Stimulated activated CD8-positive, alpha-beta memory T cell treated with anti-CD3 and anti-CD28 coated beads, Interleukin-12 subunit alpha, Interleukin-12 subunit beta, amount 100 ng/mL, for 1 hour (primary cell): Measurements from ENCODE around the gene UBE2O.

Experiments
- DNase-seq: peaks from one replicate; pipeline ENCODE4 v3.0.0-alpha.2; 2020; ENCODE audit warnings: low read depth

Gene UBE2O

GRCh38 chr17:76388966-76389888 is 63.7 kb downstream of the UBE2O start:
- no peak for DNase-seq

- DNase-seq = no peak
Observed at GRCh38 chr17:76386966-76387765, 65.8 kb downstream of the UBE2O start.

DNA sequence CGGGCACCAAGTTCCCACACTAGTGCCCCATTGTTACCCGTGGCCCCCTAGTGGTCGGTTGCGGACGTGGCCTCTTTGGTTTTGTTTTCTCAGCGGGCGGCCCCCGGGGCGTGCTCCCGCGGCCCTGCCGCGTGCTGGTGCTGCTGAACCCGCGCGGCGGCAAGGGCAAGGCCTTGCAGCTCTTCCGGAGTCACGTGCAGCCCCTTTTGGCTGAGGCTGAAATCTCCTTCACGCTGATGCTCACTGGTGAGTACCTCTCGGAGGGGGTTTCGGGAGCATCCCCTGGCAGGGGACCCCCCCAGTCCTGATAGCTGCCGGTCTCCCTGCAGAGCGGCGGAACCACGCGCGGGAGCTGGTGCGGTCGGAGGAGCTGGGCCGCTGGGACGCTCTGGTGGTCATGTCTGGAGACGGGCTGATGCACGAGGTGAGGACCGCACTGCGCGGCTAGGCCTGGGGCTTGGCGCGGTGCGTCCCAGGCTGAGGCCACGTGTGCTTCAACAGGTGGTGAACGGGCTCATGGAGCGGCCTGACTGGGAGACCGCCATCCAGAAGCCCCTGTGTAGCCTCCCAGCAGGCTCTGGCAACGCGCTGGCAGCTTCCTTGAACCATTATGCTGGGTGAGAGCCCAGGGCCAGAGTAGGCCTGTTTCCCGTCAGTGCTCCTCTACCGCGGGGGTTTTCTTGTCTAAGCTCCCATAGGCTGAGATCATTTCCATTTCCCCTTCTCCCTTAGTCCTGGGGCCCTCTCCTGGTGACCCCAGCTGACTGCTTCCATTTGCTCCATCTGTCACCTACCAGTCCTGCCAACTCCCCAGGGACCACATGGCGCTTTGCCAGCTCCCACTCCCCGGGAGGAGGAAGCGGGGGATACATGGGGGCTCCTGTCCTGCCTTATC is 66.8 kb downstream of the UBE2O start:
- peak; percentile 72 for DNase-seq

DNA sequence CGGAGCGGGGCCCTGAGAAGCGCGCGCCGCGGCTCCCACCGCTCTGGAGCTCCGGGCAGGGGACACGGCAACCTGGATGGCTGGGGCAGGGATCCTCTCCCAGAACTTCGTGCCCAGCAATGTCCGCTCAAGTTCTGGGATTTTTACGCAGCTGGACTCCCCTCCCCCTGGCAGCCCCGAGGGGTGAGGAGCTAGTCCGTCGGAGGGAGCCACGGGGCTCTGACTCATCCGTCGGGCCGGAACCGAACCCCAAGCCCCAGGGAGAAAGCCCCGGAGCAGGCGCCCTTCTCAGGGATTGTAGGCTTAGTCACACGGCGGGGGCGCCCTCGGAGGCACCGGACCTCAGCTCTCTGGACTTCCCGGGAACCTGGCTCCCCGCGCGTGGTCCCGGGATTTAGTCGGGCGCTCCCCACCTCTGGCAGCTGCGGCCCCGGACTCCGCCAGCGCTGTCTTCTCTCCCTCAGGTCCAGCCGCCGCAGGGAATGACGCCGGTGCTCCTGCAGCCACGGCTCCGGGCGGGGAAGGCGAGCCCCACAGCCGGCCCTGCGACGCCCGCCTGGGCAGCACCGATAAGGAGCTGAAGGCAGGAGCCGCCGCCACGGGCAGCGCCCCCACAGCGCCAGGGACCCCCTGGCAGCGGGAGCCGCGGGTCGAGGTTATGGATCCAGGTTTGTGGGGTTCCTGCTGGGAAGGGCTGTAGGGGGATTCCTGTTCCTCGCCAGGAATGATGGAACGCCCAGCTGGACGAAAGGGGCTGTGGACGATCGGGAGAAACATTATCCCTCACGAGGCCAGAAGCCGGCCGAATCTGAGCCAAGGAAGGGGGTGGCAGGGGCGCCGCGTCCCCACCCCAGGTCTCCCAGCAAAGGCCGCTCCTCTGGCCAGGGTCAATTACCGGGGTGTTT is 67.7 kb downstream of the UBE2O start:
- no peak for DNase-seq

- peak; percentile 38 for DNase-seq
Observed at GRCh38 chr17:76384222-76384986, 68.5 kb downstream of the UBE2O start, which contains the start of gene SPHK1. SPHK1 (plus strand) TSS chr17:76384609; CDS start chr17:76385645, 1,036 bp downstream.

DNA sequence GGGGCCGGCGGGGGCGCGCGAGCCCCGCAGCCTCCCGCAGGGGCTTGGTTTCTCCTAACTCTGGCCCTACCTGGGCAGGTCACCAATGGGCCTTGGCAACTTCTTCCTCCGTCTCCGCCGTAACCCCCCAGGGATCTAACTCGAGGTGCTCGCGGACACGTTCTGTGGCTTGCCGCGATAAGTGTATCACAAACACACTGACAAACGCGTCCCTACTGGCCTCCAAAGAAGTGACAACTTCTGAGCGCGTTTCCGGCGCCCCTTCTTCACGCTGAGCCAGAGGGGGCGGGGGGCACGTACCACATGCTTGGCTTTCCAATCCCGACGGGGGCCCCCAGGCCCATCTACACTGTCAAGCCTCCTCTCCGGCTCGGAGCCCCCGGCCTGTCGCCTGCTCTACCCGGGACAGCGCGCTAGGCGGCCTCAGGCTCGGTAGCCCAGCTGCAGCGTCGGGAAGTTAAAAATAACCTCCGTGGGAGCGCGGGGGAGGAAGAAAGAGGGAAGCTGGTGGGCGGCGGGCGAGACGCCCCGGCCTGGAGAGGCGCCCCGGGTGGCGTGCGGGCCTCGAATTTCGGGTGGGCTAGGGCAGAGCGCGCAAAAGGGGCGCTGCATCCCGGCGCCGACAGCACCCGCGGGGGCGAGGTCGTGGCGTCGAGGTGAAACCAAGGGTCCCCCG is 69.3 kb downstream of the UBE2O start:
- DNase-seq = peak; percentile 20

GRCh38 chr17:76382803-76383545 is 70.0 kb downstream of the UBE2O start:
- DNase-seq = peak; percentile 41

DNA sequence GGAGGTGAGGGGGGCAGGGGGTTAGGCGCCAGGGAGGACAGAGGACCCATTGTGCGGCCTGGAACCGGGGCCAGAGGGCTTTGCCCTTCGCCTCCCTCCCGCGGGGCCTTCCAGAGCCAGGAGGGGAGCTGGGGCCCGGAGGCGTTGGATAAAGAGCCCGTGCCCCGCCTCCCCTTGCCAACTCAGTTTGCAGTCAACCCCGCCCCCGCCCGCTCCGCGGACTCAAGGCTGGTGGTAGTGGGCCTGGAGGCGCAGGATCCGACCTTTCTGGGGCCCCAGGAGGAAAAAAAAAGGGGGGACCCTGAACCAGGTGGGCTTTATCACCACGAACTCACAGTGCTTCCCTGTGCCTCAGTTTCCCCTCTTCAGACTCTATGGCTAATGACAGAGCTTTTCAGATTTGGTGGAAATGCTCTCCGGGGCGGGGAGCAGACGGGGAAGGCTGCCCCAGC is 70.6 kb downstream of the UBE2O start:
- DNase-seq = no peak

GRCh38 chr17:76381633-76382350 is 71.2 kb downstream of the UBE2O start:
- no peak for DNase-seq

DNA sequence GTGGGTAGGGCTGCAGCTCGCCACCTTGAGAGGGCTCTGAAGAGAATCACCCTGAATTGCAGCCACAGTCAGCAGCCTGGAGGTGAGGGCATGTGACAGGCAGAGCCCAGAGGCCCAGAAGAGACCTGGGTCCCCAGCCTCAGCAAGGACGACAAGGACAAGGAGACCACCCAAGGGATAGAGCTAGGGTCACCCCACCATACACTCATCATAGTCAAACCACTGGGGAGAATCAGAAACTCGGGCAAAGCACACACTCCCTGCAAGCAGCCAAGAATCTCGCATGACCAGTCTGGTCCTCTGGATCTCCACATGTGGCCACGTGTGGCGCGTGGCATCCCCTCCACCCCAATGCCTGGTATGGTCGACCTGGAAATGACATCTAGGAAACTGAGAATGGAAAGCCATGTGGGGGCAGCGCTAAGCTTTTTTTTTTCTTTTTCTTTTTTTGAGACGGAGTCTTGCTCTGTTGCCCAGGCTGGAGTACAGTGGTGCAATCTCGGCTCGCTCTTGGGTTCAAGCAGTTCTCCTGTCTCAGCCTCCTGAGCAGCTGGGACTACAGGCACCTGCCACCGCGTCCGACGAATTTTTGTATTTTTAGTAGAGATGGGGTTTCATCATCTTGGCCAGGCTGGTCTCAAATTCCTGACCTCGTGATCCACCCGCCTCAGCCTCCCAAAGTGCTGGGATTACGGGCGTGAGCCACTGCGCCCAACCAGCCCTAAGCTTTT is 73.1 kb downstream of the UBE2O start:
- no peak for DNase-seq

DNA sequence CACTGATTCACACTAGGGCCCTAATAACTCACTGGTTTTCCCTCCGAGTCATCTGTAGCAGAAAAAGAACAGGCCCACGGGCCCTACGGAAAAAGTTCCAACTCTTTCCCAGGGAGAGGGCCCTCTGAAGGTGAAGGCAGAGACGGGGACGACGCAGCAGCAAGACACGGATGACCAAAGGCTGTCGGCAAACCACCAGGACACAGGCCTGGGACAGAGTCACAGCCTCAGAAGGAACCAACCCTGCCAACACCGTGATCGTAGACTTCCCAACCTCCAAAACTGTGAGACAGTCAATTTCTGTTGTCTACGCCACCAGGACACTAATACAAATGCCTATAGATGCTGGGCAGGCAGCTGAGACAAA is 73.7 kb downstream of the UBE2O start:
- no peak for DNase-seq

DNA sequence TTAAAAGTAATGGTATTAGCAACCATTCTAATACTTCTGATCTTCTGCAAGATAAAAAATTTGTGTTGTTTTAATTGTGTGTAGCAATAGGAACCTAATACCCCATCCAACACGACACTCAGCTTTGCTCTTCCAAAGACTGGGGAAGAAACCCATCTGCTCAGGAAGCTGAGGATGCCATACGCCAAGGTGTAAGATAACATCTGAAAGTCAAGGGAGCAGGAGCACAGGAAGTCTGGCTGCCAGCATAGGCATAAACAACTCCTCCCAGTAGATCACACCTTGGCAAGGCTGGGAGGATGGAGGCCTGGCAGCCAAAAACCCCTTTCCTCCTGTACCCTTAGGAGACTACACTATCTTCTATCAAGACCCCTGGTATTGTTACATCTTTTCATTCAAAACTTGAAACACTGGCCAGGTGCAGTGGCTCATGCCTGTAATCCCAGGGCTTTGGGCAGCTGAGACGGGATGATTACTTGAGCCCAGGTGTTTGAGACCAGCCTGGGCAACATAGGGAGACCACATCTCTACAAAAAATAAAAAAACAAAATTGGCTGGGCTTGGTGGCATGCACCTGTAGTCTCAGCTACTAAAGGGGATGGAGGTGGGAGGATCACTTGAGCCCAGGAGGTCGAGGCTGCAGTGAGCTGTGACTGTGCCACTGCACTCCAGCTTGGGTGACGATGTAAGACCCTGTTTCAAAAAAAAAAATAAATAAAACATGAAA is 74.2 kb downstream of the UBE2O start:
- DNase-seq = no peak

GRCh38 chr17:76376318-76377133 is 76.4 kb downstream of the UBE2O start:
- DNase-seq = no peak

DNA sequence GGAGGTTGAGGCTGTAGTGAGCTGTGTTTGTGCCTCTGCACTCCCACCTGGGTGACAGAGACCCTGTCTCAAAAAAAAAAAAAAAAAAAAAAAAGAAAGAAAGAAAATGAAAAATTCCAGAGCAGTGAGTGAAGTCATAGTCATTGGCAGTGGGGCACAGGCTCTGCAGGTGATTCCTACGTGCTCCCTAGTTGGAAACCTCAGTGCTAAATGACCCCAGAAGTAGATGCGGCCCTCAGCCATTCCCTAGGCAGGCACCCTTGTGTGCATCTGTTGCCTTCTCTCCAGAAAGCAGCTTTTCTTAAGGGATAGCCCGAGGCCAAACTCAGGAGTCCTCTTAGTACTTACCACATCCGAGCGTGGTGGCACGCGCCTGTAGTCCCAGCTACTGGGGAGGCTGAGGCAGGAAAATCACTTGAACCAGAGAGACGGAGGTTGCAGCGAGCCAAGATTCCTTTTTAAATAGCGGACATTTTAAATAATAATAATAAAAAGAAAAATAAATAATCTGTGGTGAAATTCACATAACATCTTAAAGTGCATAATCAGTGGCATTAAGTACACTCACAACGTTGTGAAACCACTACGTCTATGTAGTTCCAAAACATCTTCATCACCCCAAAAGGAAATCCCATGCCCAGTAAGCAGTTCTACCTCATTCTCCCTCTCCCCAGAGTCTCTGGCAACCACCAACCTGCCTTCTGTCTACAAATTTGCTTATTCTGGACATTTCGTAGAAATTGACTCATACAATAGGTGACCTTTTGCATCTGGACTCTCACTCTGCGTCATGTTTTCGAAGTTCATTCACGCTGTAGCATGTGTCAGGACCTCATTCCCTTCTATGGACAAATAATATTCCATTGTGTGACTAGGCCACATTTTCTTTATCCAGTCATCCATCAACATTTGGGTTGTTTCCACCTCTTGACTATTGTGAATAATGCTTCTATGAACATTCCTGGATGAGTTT is 81.0 kb downstream of the UBE2O start:
- DNase-seq = no peak
